Urinary bladder (tissue), 4 donors: ENCODE results near the gene XRN1. TPM values are rescaled to one million over a fixed set of nuclear protein-coding genes. Genes with fewer than 3 reads are reported as not detected.
"Not testable (repeated sequence)": the region's sequence is repeated elsewhere in the genome, so short reads cannot be mapped to it uniquely, and the experiment has no call there.

Source experiments
- DNase-seq: peaks from one replicate; pipeline ENCODE4 v3.0.0-alpha.2; 2015; ENCODE audit errors: extremely low spot score
- H3K27ac ChIP-seq: one replicate; pipeline ENCODE4 v1.5.1; 2013; ENCODE audit warnings: low read depth, mild to moderate bottlenecking, moderate library complexity
- H3K36me3 ChIP-seq: one replicate; pipeline ENCODE4 v1.6.1; 2013; ENCODE audit warnings: mild to moderate bottlenecking, moderate library complexity; ENCODE audit not compliant: insufficient read depth
- H3K4me1 ChIP-seq: one replicate; pipeline ENCODE4 v1.6.1; 2013; ENCODE audit warnings: mild to moderate bottlenecking, moderate library complexity; ENCODE audit not compliant: insufficient read depth
- H3K4me3 ChIP-seq: one replicate; pipeline ENCODE4 v1.5.1; 2013; ENCODE audit warnings: low read depth, low read length
- WGBS: extraction: QIAGEN DNeasy Blood & Tissue Kit; methylation state at CpG from one replicate; pipeline ENCODE4 v1.1.7; 2013; 5-methylcytosine and 5-hydroxymethylcytosine counted together
- polyA plus RNA-seq: library from polyadenylated mRNA; stranded (reverse); fragments of 200-250 nt; gene quantifications from one replicate; pipeline ENCODE4 v1.2.3, GENCODE V29; 2013
- total RNA-seq: library from RNA; depleted of rRNA; stranded (reverse); fragments of >200 nt; gene quantifications from one replicate; pipeline ENCODE4 v1.2.3, GENCODE V29; 2014
- donor health status: healthy with polysubstance abuse.
- donor health status: healthy.

The XRN1 gene
- total and polyA plus RNA-seq, 2 donors: 8.5 to 99.3 TPM

GRCh38 chr3:142352698-142353097 lies 95.1 kb downstream of the XRN1 start:
- WGBS: 97% methylated on average over 3 of the region's 3 CpGs
- not testable (repeated sequence) for H3K27ac ChIP-seq, H3K4me3 ChIP-seq, H3K36me3 ChIP-seq, H3K4me1 ChIP-seq, DNase-seq

- 84% methylated on average over 1 of the region's 1 CpG for WGBS
- no peak for DNase-seq
- H3K4me1 ChIP-seq: no peaks in the 10 kb centered on the region
- H3K4me3 ChIP-seq: no peak overlapping the region
- peaks cover 9% of the 10 kb centered on the region for H3K36me3 ChIP-seq
- no peak overlapping the region for H3K27ac ChIP-seq
Observed at GRCh38 chr3:142348460-142348859, 99.4 kb downstream of the XRN1 start.

GRCh38 chr3:142337994-142338393 lies 109.8 kb downstream of the XRN1 start:
- H3K36me3 ChIP-seq: peaks cover 3% of the 10 kb centered on the region
- no peak overlapping the region for H3K27ac ChIP-seq
- H3K4me3 ChIP-seq: no peak overlapping the region
- DNase-seq: no peak
- WGBS: 78% methylated on average over 3 of the region's 3 CpGs
- peaks cover 1% of the 10 kb centered on the region for H3K4me1 ChIP-seq

- Histone ChIP-seq H3K36me3 (peaks cover 4% of the 10 kb centered on the region), H3K27ac (no peak overlapping the region), H3K4me3 (no peak overlapping the region), H3K4me1 (no peaks in the 10 kb centered on the region)
- 97% methylated on average over 2 of the region's 2 CpGs for WGBS
- no peak for DNase-seq
Observed at GRCh38 chr3:142332390-142332789, 115.4 kb downstream of the XRN1 start.

GRCh38 chr3:142324275-142324953 lies 123.4 kb downstream of the XRN1 start:
- H3K4me3 ChIP-seq, H3K36me3 ChIP-seq, H3K4me1 ChIP-seq, H3K27ac ChIP-seq, DNase-seq: not testable (repeated sequence)
- WGBS: 100% methylated on average over 1 of the region's 1 CpG

- no peak for DNase-seq
- peaks cover 2% of the 10 kb centered on the region for H3K36me3 ChIP-seq
- H3K4me1 ChIP-seq: no peaks in the 10 kb centered on the region
- no peak overlapping the region for H3K4me3 ChIP-seq
- no peak overlapping the region for H3K27ac ChIP-seq
- WGBS: 97% methylated on average over 3 of the region's 3 CpGs
Observed at GRCh38 chr3:142319912-142320311, 127.9 kb downstream of the XRN1 start.

- WGBS: 64% methylated on average over 1 of the region's 1 CpG
- H3K36me3 ChIP-seq: peaks cover 4% of the 10 kb centered on the region
- H3K4me1 ChIP-seq: no peaks in the 10 kb centered on the region
- H3K4me3 ChIP-seq: no peak overlapping the region
- H3K27ac ChIP-seq: no peak overlapping the region
- no peak for DNase-seq
Observed at GRCh38 chr3:142319094-142319493, 128.7 kb downstream of the XRN1 start.

- Histone ChIP-seq H3K36me3 (peaks cover 4% of the 10 kb centered on the region), H3K4me3 (no peak overlapping the region), H3K27ac (no peak overlapping the region), H3K4me1 (no peaks in the 10 kb centered on the region)
- DNase-seq: no peak
Observed at GRCh38 chr3:142318331-142318730, 129.5 kb downstream of the XRN1 start.

GRCh38 chr3:142315978-142316388 lies 131.9 kb downstream of the XRN1 start:
- H3K4me3 ChIP-seq, H3K4me1 ChIP-seq, DNase-seq, H3K36me3 ChIP-seq, H3K27ac ChIP-seq: not testable (repeated sequence)
- 91% methylated on average over 2 of the region's 2 CpGs for WGBS

GRCh38 chr3:142315083-142315482 lies 132.8 kb downstream of the XRN1 start:
- no peak overlapping the region for H3K4me3 ChIP-seq
- H3K27ac ChIP-seq: no peak overlapping the region
- H3K36me3 ChIP-seq: peaks cover 4% of the 10 kb centered on the region
- H3K4me1 ChIP-seq: no peaks in the 10 kb centered on the region
- no peak for DNase-seq

GRCh38 chr3:142310439-142310838 lies 137.4 kb downstream of the XRN1 start:
- no peak for DNase-seq
- H3K36me3 ChIP-seq: peaks cover 2% of the 10 kb centered on the region
- WGBS: 95% methylated on average over 1 of the region's 1 CpG
- no peak overlapping the region for H3K27ac ChIP-seq
- no peak overlapping the region for H3K4me3 ChIP-seq
- no peaks in the 10 kb centered on the region for H3K4me1 ChIP-seq

GRCh38 chr3:142302847-142303246 lies 145.0 kb downstream of the XRN1 start:
- not testable (repeated sequence) for H3K36me3 ChIP-seq, H3K4me3 ChIP-seq, H3K27ac ChIP-seq, H3K4me1 ChIP-seq, DNase-seq
- 95% methylated on average over 3 of the region's 3 CpGs for WGBS

GRCh38 chr3:142298626-142299025 lies 149.2 kb downstream of the XRN1 start:
- 70% methylated on average over 2 of the region's 2 CpGs for WGBS
- DNase-seq: no peak
- no peaks in the 10 kb centered on the region for H3K4me1 ChIP-seq
- H3K36me3 ChIP-seq: no peaks in the 10 kb centered on the region
- H3K4me3 ChIP-seq: no peak overlapping the region
- H3K27ac ChIP-seq: no peak overlapping the region

- WGBS: 91% methylated on average over 1 of the region's 1 CpG
- no peaks in the 10 kb centered on the region for H3K4me1 ChIP-seq
- no peak overlapping the region for H3K4me3 ChIP-seq
- no peak overlapping the region for H3K27ac ChIP-seq
- no peaks in the 10 kb centered on the region for H3K36me3 ChIP-seq
- no peak for DNase-seq
Observed at GRCh38 chr3:142296507-142296906, 151.3 kb downstream of the XRN1 start.
